Uterus (tissue), 4 donors: ENCODE data around the gene OR51B5. TPM values are rescaled to one million over a fixed set of nuclear protein-coding genes. Genes with fewer than 3 reads are reported as not detected.
"Not testable (repeated sequence)": the region's sequence is repeated elsewhere in the genome, so short reads cannot be mapped to it uniquely, and the experiment has no call there.

Experiments used
- DNase-seq, 2 donors: peaks; one replicate each; pipeline ENCODE4 v3.0.0-alpha.2; 2019 to 2020
- H3K27ac ChIP-seq, 2 donors: fragments of 200-600 bp; sonication (generic); 1 replicate in 1 of 2; 2 replicates in 1 of 2; pipeline ENCODE4 v1.5.1; 2016 to 2018
- H3K27me3 ChIP-seq, 2 donors: fragments of 200-600 bp; sonication (generic); one replicate each; pipeline ENCODE4 v1.5.1; 2018 to 2019; ENCODE audit warnings: control low read depth in 1 of 2
- H3K36me3 ChIP-seq, 2 donors: fragments of 200-600 bp; sonication (generic); one replicate each; pipeline ENCODE4 v1.5.1; 2019; ENCODE audit warnings: control low read depth in 1 of 2
- H3K4me1 ChIP-seq, 2 donors: fragments of 200-600 bp; sonication (generic); one replicate each; pipeline ENCODE4 v1.5.1; 2018 to 2019; ENCODE audit warnings: control low read depth in 1 of 2
- H3K4me3 ChIP-seq, 2 donors: fragments of 200-600 bp; sonication (generic); 1 replicate in 1 of 2; 2 replicates in 1 of 2; pipeline ENCODE4 v1.5.1; 2018 to 2019; ENCODE audit warnings: mild to moderate bottlenecking in 1 of 2
- H3K9me3 ChIP-seq, 2 donors: fragments of 200-600 bp; sonication (generic); one replicate each; pipeline ENCODE4 v1.5.1; 2019; ENCODE audit warnings: control low read depth in 1 of 2
- CTCF ChIP-seq, 4 experiments: fragments of 200-600 bp in 2 of 4; fragments of 450-650 bp in 2 of 4; sonication (generic) in 2 of 4; IDR thresholded peaks; one replicate each; pipeline ENCODE4 v1.5.1; 2016 to 2019; ENCODE audit warnings: antibody characterized with exemption in 4 of 4, mild to moderate bottlenecking in 2 of 4, moderate library complexity in 1 of 4
- POLR2A ChIP-seq, 2 donors: fragments of 450-650 bp; IDR thresholded peaks; one replicate each; pipeline ENCODE4 v1.6.1; 2016; ENCODE audit warnings: antibody characterized with exemption in 2 of 2, mild to moderate bottlenecking in 1 of 2, moderate library complexity in 1 of 2
- intact Hi-C: fragments of 100-400 bp; cut with DNase I; formaldehyde crosslinking; loops from one replicate; pipeline ENCODE4 v1.15.1; 2023; ENCODE audit warnings: low total_unique reads
- total RNA-seq, 4 donors: library from RNA; depleted of rRNA in 3 of 4; stranded (reverse); fragments of >200 nt in 3 of 4; gene quantifications; one replicate each; pipeline versions ENCODE4 v1.1.0 to v1.2.4, GENCODE V29; 2014 to 2023
- donor health status: DM: yes; HTN: yes; CAD: no.

OR51B5 gene
- total RNA-seq, 4 donors from 2014 or later = 0.85 to 2.9 TPM; not detected in 2

GRCh38 chr11:5380740-5381342, 37.5 kb upstream of the OR51B5 start:
- Histone ChIP-seq H3K9me3 (no peaks in the 10 kb centered on the region), H3K4me3 (no peak overlapping the region), H3K4me1 (no peaks in the 10 kb centered on the region), H3K36me3 (no peaks in the 10 kb centered on the region), H3K27ac (no peak overlapping the region), H3K27me3 (no peaks in the 10 kb centered on the region)
- DNase-seq = peak in 1 of 2 donors; percentile 15
- intact Hi-C loops = no loop called here
- TF ChIP-seq CTCF (IDR thresholded peaks at IDR 0.05) (peak in 3 of 4 experiments; percentile 7 to 44 (median 43)), POLR2A (IDR thresholded peaks at IDR 0.05) (no peak)

GRCh38 chr11:5369789-5370188, 26.5 kb upstream of the OR51B5 start:
- Histone ChIP-seq H3K4me1 (peaks cover 3 to 4% of the 10 kb centered on the region in 2 donors), H3K4me3 (no peak overlapping the region), H3K27me3 (no peaks in the 10 kb centered on the region), H3K36me3 (no peaks in the 10 kb centered on the region), H3K9me3 (peaks cover 0 to 4% of the 10 kb centered on the region in 2 donors), H3K27ac (no peak overlapping the region)
- TF ChIP-seq POLR2A (IDR thresholded peaks at IDR 0.05) = no peak
- TF ChIP-seq CTCF (IDR thresholded peaks at IDR 0.05) = no peak
- intact Hi-C loops = no loop called here
- DNase-seq = no peak

GRCh38 chr11:5368502-5369043, 25.2 kb upstream of the OR51B5 start:
- H3K9me3 ChIP-seq = peaks cover 0 to 4% of the 10 kb centered on the region in 2 donors
- H3K4me3 ChIP-seq = no peak overlapping the region
- peaks cover 3 to 4% of the 10 kb centered on the region in 2 donors for H3K4me1 ChIP-seq
- intact Hi-C loops = no loop called here
- no peaks in the 10 kb centered on the region for H3K27me3 ChIP-seq
- no peaks in the 10 kb centered on the region for H3K36me3 ChIP-seq
- no peak overlapping the region for H3K27ac ChIP-seq
- no peak for DNase-seq
- TF ChIP-seq POLR2A (IDR thresholded peaks at IDR 0.05) (no peak), CTCF (IDR thresholded peaks at IDR 0.05) (no peak)

GRCh38 chr11:5367448-5368074, 24.2 kb upstream of the OR51B5 start:
- Histone ChIP-seq H3K4me1 (peaks cover 3 to 4% of the 10 kb centered on the region in 2 donors), H3K9me3 (no peaks in the 10 kb centered on the region), H3K36me3 (no peaks in the 10 kb centered on the region), H3K27me3 (no peaks in the 10 kb centered on the region), H3K27ac (no peak overlapping the region), H3K4me3 (no peak overlapping the region)
- no peak for DNase-seq
- TF ChIP-seq POLR2A (IDR thresholded peaks at IDR 0.05) (no peak), CTCF (IDR thresholded peaks at IDR 0.05) (no peak)
- intact Hi-C loops = no loop called here

- H3K9me3 ChIP-seq = no peaks in the 10 kb centered on the region
- no peaks in the 10 kb centered on the region for H3K36me3 ChIP-seq
- no peak overlapping the region for H3K4me3 ChIP-seq
- TF ChIP-seq CTCF (IDR thresholded peaks at IDR 0.05) (no peak), POLR2A (IDR thresholded peaks at IDR 0.05) (no peak)
- no peak for DNase-seq
- no peak overlapping the region for H3K27ac ChIP-seq
- H3K27me3 ChIP-seq = no peaks in the 10 kb centered on the region
- H3K4me1 ChIP-seq = peaks cover 3 to 4% of the 10 kb centered on the region in 2 donors
- intact Hi-C loops = no loop called here
Measured at GRCh38 chr11:5366856-5367255, 23.5 kb upstream of the OR51B5 start.

- H3K27me3 ChIP-seq, H3K9me3 ChIP-seq, H3K4me1 ChIP-seq: not testable (repeated sequence)
Measured at GRCh38 chr11:5366365-5366764, 23.0 kb upstream of the OR51B5 start.

More at GRCh38 chr11:5366365-5366764, 23.0 kb upstream of the OR51B5 start:
- H3K36me3 ChIP-seq, H3K27ac ChIP-seq, intact Hi-C loops, DNase-seq, H3K4me3 ChIP-seq: not testable (repeated sequence)
